ENCODE data around the gene IGFLR1. TPM values are rescaled to one million over a fixed set of nuclear protein-coding genes. Genes with fewer than 3 reads are reported as not detected.

The IGFLR1 gene
- total and polyA plus RNA-seq, 2 donors (not counting 3 experiments of a cell fraction or from before 2014, with no cell fraction given), result 2.6 to 7.6 TPM

DNA sequence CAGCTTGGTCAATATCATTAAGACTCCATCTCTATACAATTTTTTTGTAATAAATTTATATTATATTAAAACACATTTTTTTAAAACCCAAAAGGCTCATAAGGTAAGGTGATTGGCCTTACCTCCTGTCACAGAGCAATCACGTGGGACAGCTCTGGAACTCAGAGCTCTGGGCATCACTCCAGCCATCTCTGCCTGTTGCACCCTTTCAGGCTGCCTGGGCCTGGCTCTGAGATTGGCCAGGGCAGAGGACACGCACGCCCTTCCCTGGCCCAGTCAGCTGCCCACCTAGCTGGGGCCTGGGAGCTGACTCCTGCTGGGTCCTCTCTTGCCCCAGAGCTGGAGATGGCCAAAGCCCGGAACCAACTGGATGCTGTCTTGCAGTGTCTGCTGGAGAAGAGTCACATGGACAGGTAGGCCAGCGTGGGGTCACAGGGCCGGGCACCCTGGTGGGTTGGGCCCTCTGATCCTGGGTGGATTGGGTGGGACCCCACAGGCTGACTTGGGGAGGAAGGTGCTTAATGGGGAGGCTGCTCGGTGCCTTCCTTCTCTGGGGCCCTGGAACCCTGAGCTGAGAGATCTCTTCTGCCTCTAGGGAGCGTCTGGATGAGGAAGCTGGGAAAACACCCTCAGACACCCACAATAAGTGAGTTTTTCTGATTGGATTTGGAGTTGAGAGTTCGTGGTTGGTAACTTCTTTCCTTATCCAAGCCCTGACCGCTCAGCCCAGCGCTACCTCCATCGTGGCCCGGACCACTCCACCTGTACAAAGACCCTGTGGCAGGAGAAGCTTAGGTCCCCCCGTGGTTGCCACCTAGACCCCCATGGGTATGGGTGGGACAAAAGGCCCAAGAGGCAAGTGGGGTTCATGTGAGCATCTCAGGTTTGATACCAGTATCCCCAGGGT is 9.8 kb upstream of the IGFLR1 start:
- peaks cover 16% of the 10 kb centered on the region for H3K4me1 ChIP-seq (ENCODE audit: control insufficient read depth, extremely low read depth, insufficient read depth, low read length)
- H3K4me2 ChIP-seq (ENCODE audit: insufficient read depth, low read length), result no peak overlapping the region
- dilution Hi-C loops (cut with MboI; ENCODE audit: extremely low pct_ligation_motif_present, low sequenced_read_pairs) (no loop called here), intact Hi-C loops (cut with micrococcal nuclease) (no loop called here)
- H3K27me3 ChIP-seq (ENCODE audit: control insufficient read depth in 2 of 2, insufficient read depth in 2 of 2, low read length in 2 of 2), result no peaks in the 10 kb centered on the region
- H2AFZ ChIP-seq (ENCODE audit: low read depth, low read length), result no peak overlapping the region
- peaks cover 0 to 13% of the 10 kb centered on the region in 2 experiments for H3K36me3 ChIP-seq (ENCODE audit: control insufficient read depth in 2 of 2, extremely low read depth in 1 of 2, insufficient read depth in 2 of 2, low read length in 2 of 2)
- H3K9me1 ChIP-seq (replicated peaks; ENCODE audit: control insufficient read depth, extremely low read depth, insufficient read depth, low read length), result no peaks in the 10 kb centered on the region
- peaks cover 12% of the 10 kb centered on the region for H3K79me2 ChIP-seq (ENCODE audit: control insufficient read depth, insufficient read depth, low read length)
- TF ChIP-seq GATA2 (IDR thresholded peaks at IDR 0.05; ENCODE audit: insufficient read depth, insufficient read length, low read depth, low read length), result no peak
- TF ChIP-seq, protein P1, sequence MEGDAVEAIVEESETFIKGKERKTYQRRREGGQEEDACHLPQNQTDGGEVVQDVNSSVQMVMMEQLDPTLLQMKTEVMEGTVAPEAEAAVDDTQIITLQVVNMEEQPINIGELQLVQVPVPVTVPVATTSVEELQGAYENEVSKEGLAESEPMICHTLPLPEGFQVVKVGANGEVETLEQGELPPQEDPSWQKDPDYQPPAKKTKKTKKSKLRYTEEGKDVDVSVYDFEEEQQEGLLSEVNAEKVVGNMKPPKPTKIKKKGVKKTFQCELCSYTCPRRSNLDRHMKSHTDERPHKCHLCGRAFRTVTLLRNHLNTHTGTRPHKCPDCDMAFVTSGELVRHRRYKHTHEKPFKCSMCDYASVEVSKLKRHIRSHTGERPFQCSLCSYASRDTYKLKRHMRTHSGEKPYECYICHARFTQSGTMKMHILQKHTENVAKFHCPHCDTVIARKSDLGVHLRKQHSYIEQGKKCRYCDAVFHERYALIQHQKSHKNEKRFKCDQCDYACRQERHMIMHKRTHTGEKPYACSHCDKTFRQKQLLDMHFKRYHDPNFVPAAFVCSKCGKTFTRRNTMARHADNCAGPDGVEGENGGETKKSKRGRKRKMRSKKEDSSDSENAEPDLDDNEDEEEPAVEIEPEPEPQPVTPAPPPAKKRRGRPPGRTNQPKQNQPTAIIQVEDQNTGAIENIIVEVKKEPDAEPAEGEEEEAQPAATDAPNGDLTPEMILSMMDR (IDR thresholded peaks at IDR 0.05; ENCODE audit: extremely low read depth in 1 of 2, insufficient read depth in 1 of 2, low read depth in 1 of 2, low read length in 2 of 2), result no peak
- TF ChIP-seq MYC (IDR thresholded peaks at IDR 0.05; ENCODE audit: low read depth, low read length), result no peak
- no peak for TF ChIP-seq EZH2 (IDR thresholded peaks at IDR 0.05; ENCODE audit: borderline replicate concordance, low read depth, low read length, severe bottlenecking)
- TF ChIP-seq POLR2A (IDR thresholded peaks at IDR 0.05; ENCODE audit: low read depth, low read length), result no peak
- no peak for TF ChIP-seq POLR2AphosphoS5 (IDR thresholded peaks at IDR 0.05; ENCODE audit: insufficient read depth, low read depth, low read length)
- TF ChIP-seq FOS (IDR thresholded peaks at IDR 0.05; ENCODE audit: borderline replicate concordance, insufficient read depth, low read length), result no peak
- TF ChIP-seq JUN (IDR thresholded peaks at IDR 0.05; ENCODE audit: borderline replicate concordance, insufficient read depth, insufficient read length, low read depth), result no peak
- TF ChIP-seq, protein P2, sequence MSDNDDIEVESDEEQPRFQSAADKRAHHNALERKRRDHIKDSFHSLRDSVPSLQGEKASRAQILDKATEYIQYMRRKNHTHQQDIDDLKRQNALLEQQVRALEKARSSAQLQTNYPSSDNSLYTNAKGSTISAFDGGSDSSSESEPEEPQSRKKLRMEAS (IDR thresholded peaks at IDR 0.05; ENCODE audit: insufficient read depth, insufficient read length), result no peak
- no peak overlapping the region for H3K27ac ChIP-seq (ENCODE audit: insufficient read depth, low read depth, low read length)
- ChIA-PET POLR2A (no interaction called here), CTCF (no interaction called here)
- no peaks in the 10 kb centered on the region for H4K20me1 ChIP-seq (replicated peaks; ENCODE audit: control insufficient read depth, extremely low read depth, insufficient read depth, low read length)
- H3K9me3 ChIP-seq (replicated peaks; ENCODE audit: control insufficient read depth, insufficient read depth, low read length), result no peaks in the 10 kb centered on the region
- DNase-seq (ENCODE audit: low read depth, low spot score), result no peak
- H3K9ac ChIP-seq (replicated peaks; ENCODE audit: extremely low read depth, insufficient read depth, low read length), result no peak overlapping the region
- H3K4me3 ChIP-seq (replicated peaks in 1 of 3; ENCODE audit: insufficient read depth in 1 of 3, low read depth in 1 of 3, low read length in 3 of 3), result no peak overlapping the region
- no peak for FAIRE-seq
- BruUV-seq (replicated peaks), result no TSS peak
